Prostate gland (tissue), 2 donors: ENCODE results near the gene GNGT2.

Experiments used
- POLR2A ChIP-seq: fragments of 450-650 bp; IDR thresholded peaks from one replicate; pipeline ENCODE4 v1.6.1; 2016; ENCODE audit warnings: antibody characterized with exemption, mild to moderate bottlenecking
- POLR2AphosphoS5 ChIP-seq: sonication (generic); formaldehyde crosslinking; IDR thresholded peaks from one replicate; pipeline ENCODE4 v1.6.1; 2017; ENCODE audit warnings: antibody characterized with exemption
- TF ChIP-seq, protein P1 (sequence below), 4 experiments: fragments of 200-600 bp in 2 of 4; fragments of 450-650 bp in 2 of 4; sonication (generic) in 2 of 4; IDR thresholded peaks; 1 replicate in 3 of 4; 2 replicates in 1 of 4; pipeline ENCODE4 v1.5.1; 2016 to 2019; ENCODE audit warnings: antibody characterized with exemption in 4 of 4, mild to moderate bottlenecking in 2 of 4, moderate library complexity in 2 of 4

DNA sequence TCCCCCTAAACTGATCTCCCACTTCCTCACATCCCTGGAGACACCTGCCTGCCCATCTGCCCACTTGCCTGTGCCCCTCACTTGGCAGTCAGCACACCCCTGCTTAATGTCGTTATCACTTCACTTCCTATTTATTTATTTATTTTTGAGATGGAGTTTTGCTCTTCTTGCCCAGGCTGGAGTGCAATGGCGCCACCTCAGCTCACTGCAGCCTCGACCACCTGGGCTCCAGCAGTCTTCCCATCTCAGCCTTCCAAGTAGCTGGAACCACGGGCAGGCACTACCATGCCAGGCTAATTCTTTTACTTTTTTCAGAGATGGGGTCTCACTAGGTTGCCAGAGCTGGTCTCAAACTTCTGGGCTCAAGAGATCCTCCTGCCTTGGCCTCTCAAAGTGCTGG, 43.7 kb upstream of the GNGT2 start:
- TF ChIP-seq POLR2A (no peak), POLR2AphosphoS5 (no peak)
- TF ChIP-seq, protein P1, sequence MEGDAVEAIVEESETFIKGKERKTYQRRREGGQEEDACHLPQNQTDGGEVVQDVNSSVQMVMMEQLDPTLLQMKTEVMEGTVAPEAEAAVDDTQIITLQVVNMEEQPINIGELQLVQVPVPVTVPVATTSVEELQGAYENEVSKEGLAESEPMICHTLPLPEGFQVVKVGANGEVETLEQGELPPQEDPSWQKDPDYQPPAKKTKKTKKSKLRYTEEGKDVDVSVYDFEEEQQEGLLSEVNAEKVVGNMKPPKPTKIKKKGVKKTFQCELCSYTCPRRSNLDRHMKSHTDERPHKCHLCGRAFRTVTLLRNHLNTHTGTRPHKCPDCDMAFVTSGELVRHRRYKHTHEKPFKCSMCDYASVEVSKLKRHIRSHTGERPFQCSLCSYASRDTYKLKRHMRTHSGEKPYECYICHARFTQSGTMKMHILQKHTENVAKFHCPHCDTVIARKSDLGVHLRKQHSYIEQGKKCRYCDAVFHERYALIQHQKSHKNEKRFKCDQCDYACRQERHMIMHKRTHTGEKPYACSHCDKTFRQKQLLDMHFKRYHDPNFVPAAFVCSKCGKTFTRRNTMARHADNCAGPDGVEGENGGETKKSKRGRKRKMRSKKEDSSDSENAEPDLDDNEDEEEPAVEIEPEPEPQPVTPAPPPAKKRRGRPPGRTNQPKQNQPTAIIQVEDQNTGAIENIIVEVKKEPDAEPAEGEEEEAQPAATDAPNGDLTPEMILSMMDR (IDR thresholded peaks at IDR 0.05), result no peak
